BLaER1 treated with 17β-estradiol and CSF1 and Interleukin-3, amounts not matched to agents 10 nM and 100 nM (cell line): ENCODE data around the gene TMTC1.

Source experiments
- H3K27ac ChIP-seq, 11 experiments: shearing (Covaris generic); formaldehyde crosslinking; 2 replicates each; pipeline ENCODE4 v1.8.1; 2022
- H3K27me3 ChIP-seq, 11 experiments: shearing (Covaris generic); formaldehyde crosslinking; 2 replicates each; pipeline ENCODE4 v1.8.1; 2022
- H3K36me3 ChIP-seq, 11 experiments: shearing (Covaris generic); formaldehyde crosslinking; 2 replicates each; pipeline ENCODE4 v1.8.1; 2022
- H3K4me1 ChIP-seq, 10 experiments: shearing (Covaris generic); formaldehyde crosslinking; 2 replicates each; pipeline ENCODE4 v1.8.1; 2022
- H3K4me2 ChIP-seq, 11 experiments: shearing (Covaris generic); formaldehyde crosslinking; 2 replicates each; pipeline ENCODE4 v1.8.1; 2022
- H3K4me3 ChIP-seq, 10 experiments: shearing (Covaris generic); formaldehyde crosslinking; 2 replicates each; pipeline ENCODE4 v1.8.1; 2022
- H3K9ac ChIP-seq, 11 experiments: shearing (Covaris generic); formaldehyde crosslinking; 2 replicates each; pipeline ENCODE4 v1.8.1; 2022
- H3K9me3 ChIP-seq, 11 experiments: shearing (Covaris generic); formaldehyde crosslinking; replicated peaks in 1 of 11; 2 replicates each; pipeline ENCODE4 v1.8.1; 2022
- H4K20me1 ChIP-seq, 11 experiments: shearing (Covaris generic); formaldehyde crosslinking; 2 replicates each; pipeline ENCODE4 v1.8.1; 2022
- Cebpa-rat ChIP-seq, 11 experiments: shearing (Covaris generic); IDR thresholded peaks; 2 replicates each; pipeline ENCODE4 v1.8.1; 2022

Gene TMTC1

GRCh38 chr12:29508949-29509348, 274.8 kb downstream of the TMTC1 start:
- Histone ChIP-seq H3K27ac (no peak overlapping the region), H3K9ac (no peak overlapping the region), H4K20me1 (no peaks in the 10 kb centered on the region), H3K9me3 (no peaks in the 10 kb centered on the region), H3K4me1 (no peaks in the 10 kb centered on the region), H3K27me3 (no peaks in the 10 kb centered on the region), H3K4me3 (no peak overlapping the region), H3K36me3 (no peaks in the 10 kb centered on the region), H3K4me2 (no peak overlapping the region)
- TF ChIP-seq Cebpa-rat (IDR thresholded peaks at IDR 0.05), result no peak

- no peak for TF ChIP-seq Cebpa-rat (IDR thresholded peaks at IDR 0.05)
- no peaks in the 10 kb centered on the region for H3K9me3 ChIP-seq
- H4K20me1 ChIP-seq, result no peaks in the 10 kb centered on the region
- H3K4me1 ChIP-seq, result peaks cover 0 to 13% (median 0%) of the 10 kb centered on the region in 10 experiments; a peak in 6 of 20 replicates
- H3K4me3 ChIP-seq, result no peak overlapping the region
- no peaks in the 10 kb centered on the region for H3K36me3 ChIP-seq
- no peak overlapping the region for H3K4me2 ChIP-seq
- no peak overlapping the region for H3K9ac ChIP-seq
- H3K27me3 ChIP-seq, result no peaks in the 10 kb centered on the region
- no peak overlapping the region for H3K27ac ChIP-seq
Measured at GRCh38 chr12:29505122-29505521, 278.6 kb downstream of the TMTC1 start.

GRCh38 chr12:29503283-29503682, 280.5 kb downstream of the TMTC1 start:
- Histone ChIP-seq H3K27me3 (no peaks in the 10 kb centered on the region), H3K27ac (no peak overlapping the region), H3K4me3 (no peak overlapping the region), H3K4me1 (peaks cover 0 to 13% (median 0%) of the 10 kb centered on the region in 10 experiments; a peak in 6 of 20 replicates), H3K9ac (no peak overlapping the region), H3K4me2 (no peak overlapping the region), H3K9me3 (no peaks in the 10 kb centered on the region), H4K20me1 (no peaks in the 10 kb centered on the region), H3K36me3 (no peaks in the 10 kb centered on the region)
- TF ChIP-seq Cebpa-rat (IDR thresholded peaks at IDR 0.05), result no peak

GRCh38 chr12:29499235-29499634, 284.5 kb downstream of the TMTC1 start:
- no peaks in the 10 kb centered on the region for H3K36me3 ChIP-seq
- H3K4me1 ChIP-seq, result peaks cover 0 to 13% (median 0%) of the 10 kb centered on the region in 10 experiments; a peak in 6 of 20 replicates
- no peaks in the 10 kb centered on the region for H4K20me1 ChIP-seq
- H3K9ac ChIP-seq, result no peak overlapping the region
- no peaks in the 10 kb centered on the region for H3K9me3 ChIP-seq
- no peak overlapping the region for H3K4me2 ChIP-seq
- H3K27ac ChIP-seq, result no peak overlapping the region
- no peaks in the 10 kb centered on the region for H3K27me3 ChIP-seq
- TF ChIP-seq Cebpa-rat (IDR thresholded peaks at IDR 0.05), result no peak
- no peak overlapping the region for H3K4me3 ChIP-seq

GRCh38 chr12:29497588-29497987, 286.2 kb downstream of the TMTC1 start, which contains the start of gene OVCH1:
TSS of gene OVCH1 (minus strand) at chr12:29497686. CDS start at chr12:29497686, 0 bp downstream.
- TF ChIP-seq Cebpa-rat (IDR thresholded peaks at IDR 0.05), result no peak
- H3K27ac ChIP-seq, result no peak within 1 kb of the TSS
- H3K9me3 ChIP-seq, result no peaks in the 10 kb centered on the region
- H4K20me1 ChIP-seq, result no peaks in the 10 kb centered on the region
- H3K36me3 ChIP-seq, result no peaks in the 10 kb centered on the region
- no peak within 1 kb of the TSS for H3K4me3 ChIP-seq
- no peak within 1 kb of the TSS for H3K4me2 ChIP-seq
- H3K4me1 ChIP-seq, result peaks cover 0 to 18% (median 0%) of the 10 kb centered on the region in 10 experiments; a peak in 6 of 20 replicates
- no peak within 1 kb of the TSS for H3K9ac ChIP-seq
- no peaks in the 10 kb centered on the region for H3K27me3 ChIP-seq

GRCh38 chr12:29492891-29493290, 290.9 kb downstream of the TMTC1 start:
- Histone ChIP-seq H3K4me1 (peaks cover 0 to 5% (median 0%) of the 10 kb centered on the region in 10 experiments; a peak in 2 of 20 replicates), H3K9me3 (no peaks in the 10 kb centered on the region)
- no peak for TF ChIP-seq Cebpa-rat (IDR thresholded peaks at IDR 0.05)

GRCh38 chr12:29486972-29487371, 296.8 kb downstream of the TMTC1 start:
- H3K4me1 ChIP-seq, result no peaks in the 10 kb centered on the region
- H3K27me3 ChIP-seq, result no peaks in the 10 kb centered on the region
- no peak overlapping the region for H3K9ac ChIP-seq
- no peak overlapping the region for H3K4me3 ChIP-seq
- H3K9me3 ChIP-seq, result no peaks in the 10 kb centered on the region
- no peak overlapping the region for H3K27ac ChIP-seq
- H4K20me1 ChIP-seq, result no peaks in the 10 kb centered on the region
- no peak overlapping the region for H3K4me2 ChIP-seq
- no peaks in the 10 kb centered on the region for H3K36me3 ChIP-seq
- no peak for TF ChIP-seq Cebpa-rat (IDR thresholded peaks at IDR 0.05)

More at GRCh38 chr12:29492891-29493290, 290.9 kb downstream of the TMTC1 start:
- Histone ChIP-seq H4K20me1 (no peaks in the 10 kb centered on the region), H3K4me2 (peak overlapping the region in 2 of 11 experiments; percentile 8 to 10; a peak in 2 of 22 replicates), H3K36me3 (no peaks in the 10 kb centered on the region), H3K27ac (no peak overlapping the region; a peak in 1 of 22 replicates), H3K4me3 (no peak overlapping the region), H3K9ac (no peak overlapping the region), H3K27me3 (no peaks in the 10 kb centered on the region)

GRCh38 chr12:29463198-29463597, 320.5 kb downstream of the TMTC1 start:
- H3K4me3 ChIP-seq, result no peak overlapping the region
- no peak overlapping the region; a peak in 1 of 22 replicates for H3K4me2 ChIP-seq
- no peak overlapping the region for H3K9ac ChIP-seq
- H3K27me3 ChIP-seq, result no peaks in the 10 kb centered on the region
- no peak overlapping the region for H3K27ac ChIP-seq
- H3K36me3 ChIP-seq, result no peaks in the 10 kb centered on the region
- no peaks in the 10 kb centered on the region for H4K20me1 ChIP-seq
- no peaks in the 10 kb centered on the region for H3K9me3 ChIP-seq
- no peak for TF ChIP-seq Cebpa-rat (IDR thresholded peaks at IDR 0.05)
- H3K4me1 ChIP-seq, result no peaks in the 10 kb centered on the region

GRCh38 chr12:29460082-29460481, 323.7 kb downstream of the TMTC1 start:
- Histone ChIP-seq H3K4me2 (no peak overlapping the region), H3K9me3 (no peaks in the 10 kb centered on the region), H3K27ac (no peak overlapping the region), H3K4me1 (no peaks in the 10 kb centered on the region), H3K9ac (no peak overlapping the region), H4K20me1 (no peaks in the 10 kb centered on the region), H3K27me3 (no peaks in the 10 kb centered on the region), H3K36me3 (no peaks in the 10 kb centered on the region), H3K4me3 (no peak overlapping the region)
- TF ChIP-seq Cebpa-rat (IDR thresholded peaks at IDR 0.05), result no peak

GRCh38 chr12:29455087-29455486, 328.7 kb downstream of the TMTC1 start:
- H3K36me3 ChIP-seq, result no peaks in the 10 kb centered on the region
- H4K20me1 ChIP-seq, result no peaks in the 10 kb centered on the region
- H3K4me1 ChIP-seq, result no peaks in the 10 kb centered on the region
- TF ChIP-seq Cebpa-rat (IDR thresholded peaks at IDR 0.05), result no peak
- no peak overlapping the region for H3K4me2 ChIP-seq
- H3K27ac ChIP-seq, result no peak overlapping the region
- H3K4me3 ChIP-seq, result no peak overlapping the region
- no peak overlapping the region for H3K9ac ChIP-seq
- H3K9me3 ChIP-seq, result no peaks in the 10 kb centered on the region; a peak in 1 of 22 replicates
- no peaks in the 10 kb centered on the region for H3K27me3 ChIP-seq
